Stimulated activated naive B cell treated with anti-CD40 and anti-IgM and Interleukin-4, amounts not matched to agents 10 μg/mL and 1 μg/mL and 100 μg/mL, for 72 hours (primary cell): ENCODE measurements around the gene ZMIZ2.
"Not testable (repeated sequence)": the region's sequence is repeated elsewhere in the genome, so short reads cannot be mapped to it uniquely, and the experiment has no call there.

Experiments
- ATAC-seq, 2 donors: fragments of 150-1000 bp; cut with Tn5 transposase; replicated peaks; 2 replicates each; pipeline ENCODE4 v1.10.0; 2021; ENCODE audit warnings: moderate library complexity in 1 of 2
- DNase-seq: peaks from one replicate; pipeline ENCODE4 v3.0.0; 2021
- H3K27ac Mint-ChIP-seq: one replicate; pipeline ENCODE4 v1.8.0; 2022; ENCODE audit warnings: mild to moderate bottlenecking, mixed read lengths
- H3K27me3 Mint-ChIP-seq, 2 donors: one replicate each; pipeline ENCODE4 v1.8.0; 2022; ENCODE audit warnings: mixed read lengths in 2 of 2
- H3K36me3 Mint-ChIP-seq, 2 donors: one replicate each; pipeline ENCODE4 v1.8.0; 2022; ENCODE audit warnings: mixed read lengths in 2 of 2, mild to moderate bottlenecking in 1 of 2
- H3K4me1 Mint-ChIP-seq, 2 donors: one replicate each; pipeline ENCODE4 v1.8.0; 2022; ENCODE audit warnings: mixed read lengths in 2 of 2, mild to moderate bottlenecking in 1 of 2
- H3K4me3 Mint-ChIP-seq, 2 donors: one replicate each; pipeline ENCODE4 v1.8.0; 2022; ENCODE audit warnings: mild to moderate bottlenecking in 2 of 2, mixed read lengths in 2 of 2, moderate library complexity in 1 of 2
- H3K9me3 Mint-ChIP-seq, 2 donors: one replicate each; pipeline ENCODE4 v1.8.0; 2022; ENCODE audit warnings: mixed read lengths in 2 of 2, mild to moderate bottlenecking in 1 of 2

ZMIZ2 gene

DNA sequence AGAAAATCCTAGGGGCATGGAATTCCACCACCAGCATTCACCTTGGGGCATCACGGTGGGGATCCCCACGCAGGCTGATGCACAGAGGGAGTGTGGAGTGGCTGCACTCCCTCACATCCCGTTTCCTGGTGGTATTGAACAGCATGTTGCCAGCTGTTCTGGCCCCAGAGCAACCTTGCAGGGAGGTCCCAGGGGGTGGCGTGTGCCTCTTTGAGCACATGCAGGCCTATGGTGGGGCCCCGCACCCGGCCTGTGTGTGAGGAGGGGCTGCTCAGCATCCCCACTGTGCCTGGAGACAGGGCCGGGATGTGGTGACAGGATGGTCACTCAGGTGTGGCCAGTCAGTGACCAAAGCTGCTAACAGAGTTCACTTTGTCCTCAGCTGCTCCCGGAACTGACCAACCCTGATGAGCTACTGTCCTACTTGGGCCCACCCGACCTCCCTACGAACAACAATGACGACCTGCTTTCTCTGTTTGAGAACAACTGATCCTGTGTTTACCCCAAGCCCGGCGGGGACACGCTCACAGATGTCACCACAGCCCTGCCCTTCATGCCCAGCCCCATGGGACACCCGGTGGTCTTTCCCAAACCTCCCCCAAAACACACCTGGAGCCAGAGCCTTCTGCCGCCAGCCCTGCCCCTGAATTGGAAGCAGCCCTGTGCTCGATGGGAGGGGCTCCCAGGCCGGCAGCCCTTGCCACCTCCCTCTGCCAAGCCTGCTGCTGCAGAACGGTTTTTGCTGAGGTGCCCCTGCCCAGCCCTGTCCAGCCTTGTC lies 18.7 kb downstream of the ZMIZ2 start:
- peak overlapping the region; percentile 93 for H3K27ac Mint-ChIP-seq
- peaks cover 52 to 56% of the 10 kb centered on the region in 2 donors for H3K4me1 Mint-ChIP-seq
- H3K27me3 Mint-ChIP-seq, result no peaks in the 10 kb centered on the region
- no peak overlapping the region for H3K4me3 Mint-ChIP-seq
- ATAC-seq (peak in 1 of 2 donors; percentile 3), DNase-seq (no peak)
- peaks cover 57 to 67% of the 10 kb centered on the region in 2 donors for H3K36me3 Mint-ChIP-seq
- H3K9me3 Mint-ChIP-seq, result peaks cover 0 to 3% of the 10 kb centered on the region in 2 donors

DNA sequence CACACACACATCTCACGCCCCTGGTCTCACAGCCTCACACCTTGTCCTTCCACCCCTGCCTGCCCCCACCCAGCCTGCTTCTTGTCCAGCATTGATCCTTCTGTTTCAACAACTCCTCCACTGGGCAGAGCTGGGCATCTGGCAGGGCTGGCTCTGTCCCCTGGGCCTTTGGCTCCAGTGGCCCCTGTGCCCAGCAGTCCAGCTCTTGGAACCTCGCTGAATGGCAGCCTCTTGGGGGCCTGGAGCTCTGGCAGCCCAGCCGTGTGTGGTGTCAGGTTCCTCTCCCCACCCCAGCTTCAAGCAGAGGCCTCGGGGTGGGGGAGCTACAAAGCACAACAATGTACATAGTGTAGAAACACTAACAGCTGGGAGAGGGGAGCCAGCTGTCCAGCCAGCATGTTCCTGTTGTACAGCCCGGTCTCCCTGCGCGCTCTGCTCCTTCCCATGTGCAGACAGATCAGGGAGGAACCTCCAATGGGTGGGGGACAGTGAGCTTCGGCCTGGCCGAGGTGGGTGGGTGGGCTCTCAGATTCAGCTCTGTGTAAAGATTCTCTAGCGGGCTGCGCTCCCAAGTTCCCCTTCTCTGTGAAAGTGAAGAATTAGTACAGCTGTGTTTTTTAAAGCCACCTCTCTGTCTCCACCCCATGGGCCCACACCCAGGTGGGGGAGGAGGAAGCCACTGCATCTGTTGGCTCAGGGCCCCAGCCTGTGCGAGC lies 19.4 kb downstream of the ZMIZ2 start:
- peak; percentile 27 for DNase-seq
- Mint-ChIP-seq H3K27me3 (no peaks in the 10 kb centered on the region), H3K36me3 (peaks cover 52 to 59% of the 10 kb centered on the region in 2 donors), H3K4me3 (peak overlapping the region in 1 of 2 donors; percentile 29), H3K27ac (peak overlapping the region; percentile 93), H3K4me1 (peaks cover 53 to 56% of the 10 kb centered on the region in 2 donors), H3K9me3 (peaks cover 0 to 3% of the 10 kb centered on the region in 2 donors)
- ATAC-seq, result peak; percentile 38 to 80

DNA sequence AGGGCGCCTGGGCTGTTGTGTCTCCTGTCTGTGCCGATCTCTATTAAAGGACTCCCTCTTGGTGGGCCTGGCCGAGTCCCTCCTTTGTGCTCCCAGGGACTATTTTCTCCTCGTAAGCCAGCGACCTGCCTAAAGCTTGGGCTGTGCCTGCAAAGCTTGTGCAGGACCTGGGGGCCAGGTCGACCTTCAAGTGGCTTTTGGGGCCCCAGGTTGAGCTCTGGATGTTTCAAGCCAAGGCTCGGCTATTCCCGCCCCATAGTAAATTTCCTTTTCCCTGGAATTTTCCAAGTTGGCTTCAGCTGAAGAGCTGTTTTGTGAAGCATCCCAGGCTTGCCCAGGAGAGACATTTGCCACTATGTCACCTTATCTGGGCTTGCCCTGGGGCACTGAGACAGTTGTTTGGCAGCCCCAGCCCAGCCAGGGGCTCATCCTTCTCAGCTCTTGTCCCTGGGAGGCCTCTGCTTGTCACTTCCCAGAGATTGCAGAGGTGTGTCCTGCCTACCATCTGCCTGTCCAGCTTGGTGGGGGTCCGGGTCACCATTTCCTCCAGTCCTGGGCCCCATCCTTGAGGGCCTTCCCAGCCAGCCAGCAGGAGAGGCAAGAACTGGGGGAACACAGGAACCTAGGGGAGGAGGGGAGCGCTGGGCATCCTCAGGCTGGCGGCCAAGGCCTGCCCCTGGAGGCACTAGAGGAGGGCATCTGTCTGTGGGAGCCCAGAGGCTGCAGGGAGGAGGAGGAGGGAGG lies 20.2 kb downstream of the ZMIZ2 start:
- no peak for ATAC-seq
- Mint-ChIP-seq H3K27ac (peak overlapping the region; percentile 93), H3K36me3 (peaks cover 48 to 53% of the 10 kb centered on the region in 2 donors), H3K4me3 (no peak overlapping the region), H3K27me3 (no peaks in the 10 kb centered on the region), H3K9me3 (peaks cover 0 to 3% of the 10 kb centered on the region in 2 donors), H3K4me1 (peaks cover 53 to 56% of the 10 kb centered on the region in 2 donors)
- DNase-seq, result no peak

DNA sequence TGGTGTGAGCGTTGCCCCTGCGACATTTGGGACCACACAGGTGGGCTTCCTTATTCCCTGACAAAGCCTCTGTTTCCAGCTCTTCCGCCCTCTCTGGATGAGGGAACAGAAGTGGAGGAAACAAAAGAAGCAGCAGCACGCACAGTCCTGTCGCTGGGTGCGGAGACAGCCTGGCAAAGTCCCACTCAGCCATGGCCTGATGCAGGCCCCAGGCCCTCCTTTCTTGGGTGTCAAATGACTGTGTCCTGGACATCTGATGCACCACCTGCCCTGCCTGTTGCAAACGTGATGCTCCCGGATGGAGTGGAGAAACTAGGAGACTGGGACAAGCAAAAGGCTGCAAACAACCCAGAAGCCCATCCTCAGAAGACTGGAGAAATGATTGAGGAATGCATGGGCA lies 20.7 kb downstream of the ZMIZ2 start:
- no peaks in the 10 kb centered on the region for H3K27me3 Mint-ChIP-seq
- H3K4me1 Mint-ChIP-seq, result peaks cover 52 to 56% of the 10 kb centered on the region in 2 donors
- H3K27ac Mint-ChIP-seq, result peak overlapping the region; percentile 93
- no peak for ATAC-seq
- no peak for DNase-seq
- H3K4me3 Mint-ChIP-seq, result peak overlapping the region in 1 of 2 donors; percentile 62
- H3K9me3 Mint-ChIP-seq, result peaks cover 0 to 3% of the 10 kb centered on the region in 2 donors
- peaks cover 42 to 50% of the 10 kb centered on the region in 2 donors for H3K36me3 Mint-ChIP-seq

- DNase-seq (no peak), ATAC-seq (peak; percentile 27 to 42)
- no peaks in the 10 kb centered on the region for H3K27me3 Mint-ChIP-seq
- H3K4me1 Mint-ChIP-seq, result peaks cover 52 to 56% of the 10 kb centered on the region in 2 donors
- peaks cover 0 to 3% of the 10 kb centered on the region in 2 donors for H3K9me3 Mint-ChIP-seq
- peak overlapping the region in 1 of 2 donors; percentile 62 for H3K4me3 Mint-ChIP-seq
- peak overlapping the region; percentile 93 for H3K27ac Mint-ChIP-seq
- peaks cover 41 to 46% of the 10 kb centered on the region in 2 donors for H3K36me3 Mint-ChIP-seq
Measured at GRCh38 chr7:44769776-44770294, 21.2 kb downstream of the ZMIZ2 start.

DNA sequence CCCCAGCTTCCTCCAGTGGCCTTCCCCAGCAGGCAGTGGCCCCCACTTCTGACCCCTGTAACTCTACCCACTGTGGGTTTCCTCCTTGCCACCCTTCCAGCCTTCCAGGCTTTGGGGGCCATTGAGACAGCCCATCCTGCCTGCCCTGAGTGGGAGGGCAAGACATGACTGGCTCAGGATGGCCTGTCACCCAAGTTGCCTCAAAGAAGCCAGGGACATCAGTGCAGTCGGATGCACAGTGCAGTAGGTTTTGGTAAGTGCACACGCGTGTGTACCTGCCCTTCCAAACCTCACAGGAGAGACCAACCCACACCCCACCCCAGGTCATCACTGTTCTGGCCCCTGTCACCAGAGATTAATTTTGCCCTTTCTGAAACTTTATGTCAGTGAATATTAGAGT lies 22.7 kb downstream of the ZMIZ2 start:
- Mint-ChIP-seq H3K27ac (peak overlapping the region; percentile 93), H3K4me3 (peak overlapping the region in 1 of 2 donors; percentile 44), H3K9me3 (peaks cover 0 to 3% of the 10 kb centered on the region in 2 donors), H3K36me3 (peaks cover 33 to 38% of the 10 kb centered on the region in 2 donors), H3K4me1 (peaks cover 49 to 51% of the 10 kb centered on the region in 2 donors), H3K27me3 (no peaks in the 10 kb centered on the region)
- ATAC-seq, result peak; percentile 4 to 22
- no peak for DNase-seq

DNA sequence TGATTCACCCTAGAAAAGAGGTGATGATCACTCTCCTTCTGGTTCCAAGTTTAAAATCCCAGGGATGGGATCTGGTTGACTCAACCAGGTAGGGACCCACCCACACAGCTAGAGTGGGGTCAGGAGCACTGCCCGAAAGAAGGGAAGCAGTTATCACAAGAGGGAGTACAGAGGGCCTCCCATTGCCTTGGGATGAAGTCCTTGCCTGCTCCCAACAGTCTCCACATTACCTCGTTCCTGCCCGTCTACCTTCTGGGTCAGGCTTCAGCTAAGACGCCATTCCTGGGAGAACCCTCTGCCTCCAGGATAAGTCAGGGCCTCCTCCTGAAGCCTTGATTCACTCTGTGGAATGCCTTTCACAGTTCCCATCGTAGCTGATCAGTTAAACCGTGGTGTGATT lies 23.8 kb downstream of the ZMIZ2 start:
- Mint-ChIP-seq H3K4me3 (peak overlapping the region in 1 of 2 donors; percentile 25), H3K4me1 (peaks cover 40% of the 10 kb centered on the region in 2 donors), H3K9me3 (peaks cover 0 to 3% of the 10 kb centered on the region in 2 donors), H3K36me3 (peaks cover 30 to 32% of the 10 kb centered on the region in 2 donors), H3K27ac (peak overlapping the region; percentile 25), H3K27me3 (no peaks in the 10 kb centered on the region)
- ATAC-seq (no peak), DNase-seq (no peak)

DNA sequence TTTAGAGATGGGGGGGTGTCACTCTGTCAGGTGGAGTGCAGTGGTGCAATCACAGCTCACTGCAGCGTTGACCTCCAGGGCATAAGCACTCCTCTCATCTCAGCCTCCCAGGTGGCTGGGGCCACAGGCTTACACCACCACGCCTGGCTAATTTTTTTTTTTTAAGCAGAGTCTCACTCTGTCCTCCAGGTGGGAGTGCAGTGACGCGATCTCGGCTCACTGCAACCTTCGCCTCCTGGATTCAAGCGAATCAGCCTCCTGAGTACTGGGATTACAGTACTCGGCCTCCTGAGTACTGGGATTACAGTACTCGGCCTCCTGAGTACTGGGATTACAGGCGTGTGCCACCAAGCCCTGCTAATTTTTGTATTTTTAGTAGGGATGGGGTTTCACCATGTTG lies 24.2 kb downstream of the ZMIZ2 start:
- Mint-ChIP-seq H3K4me1 (peaks cover 36% of the 10 kb centered on the region in 2 donors), H3K27ac (peak overlapping the region; percentile 25), H3K9me3 (peaks cover 0 to 3% of the 10 kb centered on the region in 2 donors), H3K4me3 (no peak overlapping the region), H3K27me3 (no peaks in the 10 kb centered on the region), H3K36me3 (peaks cover 26 to 27% of the 10 kb centered on the region in 2 donors)
- ATAC-seq (peak; percentile 11 to 27), DNase-seq (no peak)

GRCh38 chr7:44774486-44774885 lies 25.8 kb downstream of the ZMIZ2 start:
- not testable (repeated sequence) for ATAC-seq, H3K4me3 Mint-ChIP-seq, DNase-seq, H3K9me3 Mint-ChIP-seq, H3K27me3 Mint-ChIP-seq, H3K27ac Mint-ChIP-seq
- Mint-ChIP-seq H3K36me3 (peaks cover 10 to 12% of the 10 kb centered on the region in 2 donors), H3K4me1 (peaks cover 20% of the 10 kb centered on the region in 2 donors)

DNA sequence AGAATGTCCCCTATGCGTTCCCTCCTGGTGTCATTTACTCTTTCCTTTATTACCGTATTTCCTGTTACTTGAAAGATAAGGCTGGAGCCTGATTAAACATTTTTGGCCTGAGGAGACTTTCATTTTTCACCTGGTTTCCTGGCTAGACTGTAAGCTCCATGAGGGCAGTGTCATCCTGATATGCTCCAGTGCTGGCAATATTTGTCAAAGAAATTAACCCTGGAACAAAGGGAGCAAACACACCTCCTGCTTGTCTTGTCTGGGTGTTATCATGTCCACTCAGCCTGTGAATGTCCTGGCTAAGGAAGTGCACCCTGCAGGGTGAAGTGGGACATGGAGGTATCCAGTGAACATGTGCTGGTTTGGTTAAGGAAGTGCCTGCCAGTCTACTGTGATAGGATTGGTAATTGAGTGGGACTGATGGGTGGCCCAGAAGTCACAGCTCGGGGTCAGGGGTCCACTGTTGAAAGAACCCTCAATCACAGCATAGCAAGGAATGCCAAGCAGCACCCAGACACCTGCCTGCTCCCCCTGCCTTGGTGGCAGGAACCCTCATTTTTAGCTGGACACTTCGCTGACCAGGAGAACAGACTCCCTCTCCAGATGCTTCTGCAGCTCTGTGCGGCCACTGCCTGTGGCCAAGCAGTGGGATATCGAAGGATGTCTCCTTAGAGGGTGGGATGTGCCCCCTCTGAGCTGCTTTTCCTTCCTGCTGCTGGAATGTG lies 26.9 kb downstream of the ZMIZ2 start:
- Mint-ChIP-seq H3K4me3 (no peak overlapping the region), H3K9me3 (no peaks in the 10 kb centered on the region), H3K36me3 (peaks cover 4% of the 10 kb centered on the region in 2 donors), H3K4me1 (peaks cover 10 to 11% of the 10 kb centered on the region in 2 donors), H3K27me3 (no peaks in the 10 kb centered on the region), H3K27ac (no peak overlapping the region)
- ATAC-seq (no peak), DNase-seq (no peak)

GRCh38 chr7:44776211-44776610 lies 27.6 kb downstream of the ZMIZ2 start:
- Mint-ChIP-seq H3K27ac (no peak overlapping the region), H3K36me3 (peaks cover 2 to 3% of the 10 kb centered on the region in 2 donors), H3K27me3 (no peaks in the 10 kb centered on the region), H3K9me3 (no peaks in the 10 kb centered on the region), H3K4me1 (peaks cover 5% of the 10 kb centered on the region in 2 donors), H3K4me3 (no peak overlapping the region)
- no peak for DNase-seq
- ATAC-seq, result no peak

- Mint-ChIP-seq H3K27ac (no peak overlapping the region), H3K27me3 (no peaks in the 10 kb centered on the region)
- no peak for ATAC-seq
Measured at GRCh38 chr7:44782460-44782859, 33.8 kb downstream of the ZMIZ2 start.

GRCh38 chr7:44783407-44783806 lies 34.8 kb downstream of the ZMIZ2 start:
- Mint-ChIP-seq H3K9me3 (peaks cover 6 to 11% of the 10 kb centered on the region in 2 donors), H3K4me3 (no peak overlapping the region), H3K27ac (no peak overlapping the region), H3K27me3 (no peaks in the 10 kb centered on the region), H3K36me3 (peaks cover 11 to 13% of the 10 kb centered on the region in 2 donors), H3K4me1 (peaks cover 5 to 12% of the 10 kb centered on the region in 2 donors)
- DNase-seq (no peak), ATAC-seq (no peak)

More at GRCh38 chr7:44782460-44782859, 33.8 kb downstream of the ZMIZ2 start:
- peaks cover 6 to 11% of the 10 kb centered on the region in 2 donors for H3K9me3 Mint-ChIP-seq
- H3K4me3 Mint-ChIP-seq, result no peak overlapping the region
- no peak for DNase-seq
- H3K36me3 Mint-ChIP-seq, result peaks cover 11 to 13% of the 10 kb centered on the region in 2 donors
- peaks cover 4 to 10% of the 10 kb centered on the region in 2 donors for H3K4me1 Mint-ChIP-seq
